Osteocyte (in vitro differentiated cells): Measurements from ENCODE around the gene POFUT2. TPM values are rescaled to one million over a fixed set of nuclear protein-coding genes. Genes with fewer than 3 reads are reported as not detected.
A peak's percentile ranks its signal among the peaks of the same experiment; 100 is the strongest.

Experiments
- DNase-seq: peaks from one replicate; pipeline ENCODE4 v3.0.0; 2021; ENCODE audit warnings: mixed read lengths; ENCODE audit not compliant: unreplicated experiment; ENCODE audit errors: extremely low spot score
- H3K27ac Mint-ChIP-seq: one replicate; pipeline ENCODE4 v1.8.0; 2021; ENCODE audit warnings: mild to moderate bottlenecking, mixed read lengths; ENCODE audit not compliant: unreplicated experiment
- H3K27me3 Mint-ChIP-seq: one replicate; pipeline ENCODE4 v1.8.0; 2021; ENCODE audit warnings: mixed read lengths; ENCODE audit not compliant: unreplicated experiment
- H3K36me3 Mint-ChIP-seq: one replicate; pipeline ENCODE4 v1.8.0; 2021; ENCODE audit warnings: mixed read lengths; ENCODE audit not compliant: unreplicated experiment
- H3K4me1 Mint-ChIP-seq: one replicate; pipeline ENCODE4 v1.8.0; 2021; ENCODE audit warnings: mixed read lengths; ENCODE audit not compliant: unreplicated experiment
- H3K4me3 Mint-ChIP-seq: one replicate; pipeline ENCODE4 v1.8.0; 2021; ENCODE audit warnings: mild to moderate bottlenecking, moderate library complexity, mixed read lengths; ENCODE audit not compliant: unreplicated experiment
- H3K9me3 Mint-ChIP-seq: one replicate; pipeline ENCODE4 v1.8.0; 2021; ENCODE audit warnings: mixed read lengths; ENCODE audit not compliant: unreplicated experiment
- CTCF ChIP-seq: fragments of 200-600 bp; sonication (generic); IDR thresholded peaks from 2 replicates; pipeline ENCODE4 v1.5.0; 2021; ENCODE audit warnings: antibody characterized with exemption, mild to moderate bottlenecking, moderate library complexity
- total RNA-seq: library from RNA; stranded (reverse); gene quantifications from 2 replicates; pipeline ENCODE4 v1.2.1, GENCODE V29; 2021

Gene POFUT2
- total RNA-seq, 1 donor from 2014 or later: 62.7 TPM

- Mint-ChIP-seq H3K4me3 (no peak overlapping the region), H3K4me1 (peaks cover 76% of the 10 kb centered on the region), H3K36me3 (no peaks in the 10 kb centered on the region), H3K9me3 (no peaks in the 10 kb centered on the region), H3K27ac (no peak overlapping the region), H3K27me3 (no peaks in the 10 kb centered on the region)
- no peak for TF ChIP-seq CTCF
- no peak for DNase-seq
Observed at GRCh38 chr21:45328198-45329091, 40.8 kb upstream of the POFUT2 start.

GRCh38 chr21:45327441-45328197, 39.9 kb upstream of the POFUT2 start:
- Mint-ChIP-seq H3K27me3 (no peaks in the 10 kb centered on the region), H3K4me3 (no peak overlapping the region)
- TF ChIP-seq CTCF: no peak

GRCh38 chr21:45326891-45327440, 39.3 kb upstream of the POFUT2 start:
- no peak for TF ChIP-seq CTCF
- no peak for DNase-seq
- Mint-ChIP-seq H3K4me3 (no peak overlapping the region), H3K36me3 (no peaks in the 10 kb centered on the region), H3K4me1 (peaks cover 77% of the 10 kb centered on the region), H3K9me3 (no peaks in the 10 kb centered on the region), H3K27ac (no peak overlapping the region), H3K27me3 (no peaks in the 10 kb centered on the region)

More at GRCh38 chr21:45327441-45328197, 39.9 kb upstream of the POFUT2 start:
- Mint-ChIP-seq H3K27ac (no peak overlapping the region), H3K4me1 (peaks cover 76% of the 10 kb centered on the region), H3K9me3 (no peaks in the 10 kb centered on the region), H3K36me3 (no peaks in the 10 kb centered on the region)
- peak; percentile 83 for DNase-seq

- Mint-ChIP-seq H3K27ac (peak overlapping the region; percentile 52), H3K4me3 (no peak overlapping the region)
- no peak for DNase-seq
Observed at GRCh38 chr21:45326169-45326851, 38.6 kb upstream of the POFUT2 start.

More at GRCh38 chr21:45326169-45326851, 38.6 kb upstream of the POFUT2 start:
- TF ChIP-seq CTCF: no peak
- H3K9me3 Mint-ChIP-seq: no peaks in the 10 kb centered on the region
- H3K4me1 Mint-ChIP-seq: peaks cover 72% of the 10 kb centered on the region
- no peaks in the 10 kb centered on the region for H3K27me3 Mint-ChIP-seq
- no peaks in the 10 kb centered on the region for H3K36me3 Mint-ChIP-seq
